Measurements from ENCODE around the gene TEFM.

Gene TEFM

DNA sequence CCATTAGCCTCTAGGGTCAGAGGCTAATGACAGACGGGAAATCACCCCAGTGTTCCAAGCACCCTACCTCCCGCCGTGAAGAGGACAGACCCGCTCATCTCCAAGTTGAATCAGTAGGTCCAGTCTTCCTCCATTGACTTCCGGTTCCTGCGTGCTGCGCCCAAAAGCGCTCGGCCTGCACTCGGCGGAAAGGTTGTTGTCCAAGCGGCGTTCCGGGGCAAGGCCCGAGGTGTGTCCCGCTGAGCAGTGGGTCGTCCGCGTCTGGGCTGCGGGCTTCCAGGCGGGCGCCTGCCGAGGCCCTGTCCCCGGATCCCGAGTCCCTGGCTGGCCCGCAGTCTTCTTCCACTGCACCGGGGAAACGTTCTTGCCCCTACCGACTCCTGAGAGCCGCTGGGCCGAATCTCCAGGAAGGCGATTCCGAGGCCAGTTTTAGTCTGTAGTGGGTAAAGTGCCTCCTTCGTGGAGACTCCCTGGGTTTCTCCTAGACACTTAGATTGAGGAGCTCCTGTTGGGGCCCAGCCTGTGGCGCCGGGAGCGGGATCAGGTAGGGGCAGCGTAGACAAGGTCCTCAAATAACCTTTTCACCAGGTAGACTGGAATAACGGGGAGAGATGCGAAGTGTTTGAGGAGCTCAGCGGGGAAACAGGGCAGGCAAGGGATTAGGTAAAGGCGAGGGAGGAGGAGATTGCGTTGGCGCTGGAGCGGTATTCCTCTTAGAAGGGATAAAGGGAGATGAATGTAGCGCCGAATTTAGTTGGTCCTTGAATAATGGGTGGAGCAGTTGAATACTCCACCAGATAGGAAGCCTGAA, at the start of gene TEFM:
Gene TEFM (minus strand): TSS at position 138 of the 811 bp plus-strand sequence. CDS start 40 bp downstream, at position 98.
- DNase-seq (ENCODE audit: low read depth), result peak; percentile 94
- TF ChIP-seq CTCF (IDR thresholded peaks at IDR 0.05; ENCODE audit: low read length, missing control alignments), result no peak
- peak within 1 kb of the TSS; percentile 98 for H3K4me3 ChIP-seq (replicated peaks; ENCODE audit: low read depth, low read length)

DNA sequence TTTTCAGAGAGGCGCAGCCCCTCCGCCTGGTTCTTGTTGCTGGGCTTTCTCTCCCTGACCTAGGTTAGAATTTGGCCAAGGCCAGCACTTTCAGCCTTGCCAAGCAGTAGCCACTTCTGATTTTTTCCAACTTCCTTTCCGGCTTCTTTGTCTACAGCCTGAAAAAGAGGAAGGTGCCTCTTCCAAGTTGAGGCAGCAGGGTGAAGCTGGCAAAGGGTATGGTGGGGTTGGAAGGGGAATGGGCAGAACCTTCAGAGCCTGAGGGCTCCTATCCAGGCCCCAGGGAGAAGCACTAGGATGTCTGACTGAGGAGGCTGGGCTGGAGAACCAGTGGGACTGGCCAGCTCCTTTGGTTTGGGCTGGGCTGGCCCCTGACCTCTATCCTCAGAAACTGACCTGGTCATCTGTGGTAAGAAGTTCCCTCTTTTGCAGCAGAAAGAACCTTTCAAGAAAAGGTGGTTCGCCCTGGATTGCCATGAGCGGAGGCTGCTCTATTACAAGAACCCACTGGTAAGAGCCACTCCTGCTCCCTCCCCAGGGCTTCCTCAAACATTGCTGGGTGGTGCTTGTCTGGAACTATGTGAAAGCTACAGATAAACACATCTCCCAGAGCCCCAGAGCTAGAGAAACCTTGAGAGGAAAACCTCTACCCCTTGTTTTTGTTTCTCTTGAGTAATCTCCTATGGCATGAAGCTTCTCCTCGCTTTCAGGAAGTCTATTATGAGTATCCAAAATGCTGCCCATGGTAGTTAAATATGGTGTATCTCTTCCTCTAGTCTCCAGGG, 48.2 kb upstream of the TEFM start:
- TF ChIP-seq CTCF (IDR thresholded peaks at IDR 0.05; ENCODE audit: low read length, missing control alignments), result no peak
- DNase-seq (ENCODE audit: low read depth), result no peak

DNA sequence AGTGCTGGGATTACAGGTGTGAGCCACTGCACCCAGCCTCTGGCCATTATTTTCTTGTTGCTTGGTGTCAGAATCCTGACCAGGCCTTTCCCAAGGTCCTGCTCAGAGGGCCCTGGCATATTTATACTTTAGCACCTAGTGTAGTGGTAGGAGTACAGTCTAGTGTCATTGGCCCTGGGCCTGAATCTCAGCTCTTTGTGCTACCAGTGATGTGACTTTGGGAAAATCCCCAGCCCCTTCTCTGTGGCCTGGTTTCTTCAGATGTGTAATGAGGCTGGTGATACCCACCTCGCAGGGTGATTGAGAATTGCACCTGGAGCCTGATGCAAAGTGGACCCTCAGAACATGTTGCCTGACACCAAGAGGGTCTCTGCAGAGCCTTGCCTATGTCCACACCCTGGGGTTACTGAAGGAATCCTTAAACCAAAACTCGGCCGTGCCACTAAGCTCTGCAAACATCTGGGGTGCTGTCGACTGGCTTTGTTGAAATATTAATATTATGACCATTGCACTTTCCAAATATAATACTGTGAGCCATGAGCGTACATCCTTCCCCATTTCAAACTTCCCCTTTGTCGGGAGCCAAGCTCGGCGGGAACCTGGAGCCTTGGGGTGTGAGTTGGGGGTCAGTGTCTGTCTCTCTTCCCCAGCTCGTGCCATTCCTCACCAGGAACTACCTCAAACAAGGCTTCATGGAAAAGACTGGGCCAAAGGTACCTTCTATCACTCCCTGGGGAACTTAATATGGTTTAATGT, 46.8 kb upstream of the TEFM start:
- TF ChIP-seq CTCF (IDR thresholded peaks at IDR 0.05; ENCODE audit: low read length, missing control alignments), result no peak
- H3K4me3 ChIP-seq (replicated peaks; ENCODE audit: low read depth, low read length), result no peak overlapping the region
- no peak for DNase-seq (ENCODE audit: low read depth)

More for the DNA sequence above, 48.2 kb upstream of the TEFM start:
- no peak overlapping the region for H3K4me3 ChIP-seq (replicated peaks; ENCODE audit: low read depth, low read length)

GRCh38 chr17:30950669-30951399, 44.8 kb upstream of the TEFM start:
- TF ChIP-seq CTCF (IDR thresholded peaks at IDR 0.05; ENCODE audit: low read length, missing control alignments), result no peak
- peak; percentile 92 for DNase-seq (ENCODE audit: low read depth)
- H3K4me3 ChIP-seq (replicated peaks; ENCODE audit: low read depth, low read length), result no peak overlapping the region

DNA sequence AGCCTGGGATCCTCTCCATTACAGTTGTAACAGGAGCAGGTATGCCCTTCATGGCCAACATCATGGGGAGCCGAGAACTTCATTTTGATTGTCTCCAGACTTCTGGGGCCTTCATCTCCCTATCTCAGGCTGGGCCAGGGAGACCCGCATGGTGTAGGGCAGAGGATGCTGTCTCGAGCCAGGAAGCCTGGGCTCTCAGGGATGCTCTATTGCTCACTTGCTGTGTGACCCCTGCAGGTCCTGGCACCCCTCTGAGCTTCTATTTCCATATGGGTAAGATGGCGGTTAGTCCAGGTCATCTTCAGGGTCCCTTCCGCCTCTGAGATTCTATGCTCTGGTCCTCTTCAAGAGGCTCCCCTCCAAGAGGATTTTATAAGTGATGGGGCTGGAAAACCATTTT, 44.2 kb upstream of the TEFM start:
- H3K4me3 ChIP-seq (replicated peaks; ENCODE audit: low read depth, low read length), result no peak overlapping the region
- DNase-seq (ENCODE audit: low read depth), result no peak
- no peak for TF ChIP-seq CTCF (IDR thresholded peaks at IDR 0.05; ENCODE audit: low read length, missing control alignments)

- DNase-seq (ENCODE audit: low read depth), result no peak
- H3K4me3 ChIP-seq (replicated peaks; ENCODE audit: low read depth, low read length), result no peak overlapping the region
- TF ChIP-seq CTCF (IDR thresholded peaks at IDR 0.05; ENCODE audit: low read length, missing control alignments), result no peak
Measured at GRCh38 chr17:30947796-30948195, 41.8 kb upstream of the TEFM start.
